ENCODE data around the gene TMEM183A.

TMEM183A gene

GRCh38 chr1:203051841-203052324, 44.7 kb downstream of the TMEM183A start:
- TF ChIP-seq EZH2 (IDR thresholded peaks at IDR 0.05) (no peak), POLR2AphosphoS5 (IDR thresholded peaks at IDR 0.05; ENCODE audit: borderline replicate concordance, low read depth, low read length) (no peak), FOXP2 (optimal IDR thresholded peaks at IDR 0.05; ENCODE audit: control extremely low read depth, extremely low read length, insufficient read depth) (no peak)
- Histone ChIP-seq H3K36me3 (ENCODE audit: insufficient read depth, low read length) (no peaks in the 10 kb centered on the region), H3K9ac (ENCODE audit: insufficient read length) (no peak overlapping the region), H3K27ac (no peak overlapping the region), H3K9me3 (ENCODE audit: low read depth, low read length) (no peaks in the 10 kb centered on the region), H3K4me3 (no peak overlapping the region)
- no peak for DNase-seq (ENCODE audit: low read depth, low spot score)

GRCh38 chr1:203052601-203053000, 45.4 kb downstream of the TMEM183A start:
- Histone ChIP-seq H3K4me3 (no peak overlapping the region), H3K36me3 (ENCODE audit: insufficient read depth, low read length) (no peaks in the 10 kb centered on the region), H3K27ac (no peak overlapping the region), H3K9me3 (ENCODE audit: low read depth, low read length) (no peaks in the 10 kb centered on the region), H3K9ac (ENCODE audit: insufficient read length) (no peak overlapping the region)
- no peak for DNase-seq (ENCODE audit: low read depth, low spot score)
- no peak for TF ChIP-seq FOXP2 (optimal IDR thresholded peaks at IDR 0.05; ENCODE audit: control extremely low read depth, extremely low read length, insufficient read depth)
- TF ChIP-seq POLR2AphosphoS5 (IDR thresholded peaks at IDR 0.05; ENCODE audit: borderline replicate concordance, low read depth, low read length) = no peak
- no peak for TF ChIP-seq EZH2 (IDR thresholded peaks at IDR 0.05)

- TF ChIP-seq EZH2 (IDR thresholded peaks at IDR 0.05) (no peak), FOXP2 (optimal IDR thresholded peaks at IDR 0.05; ENCODE audit: control extremely low read depth, extremely low read length, insufficient read depth) (no peak), POLR2AphosphoS5 (IDR thresholded peaks at IDR 0.05; ENCODE audit: borderline replicate concordance, low read depth, low read length) (no peak)
- no peak for DNase-seq (ENCODE audit: low read depth, low spot score)
- no peaks in the 10 kb centered on the region for H3K36me3 ChIP-seq (ENCODE audit: insufficient read depth, low read length)
Measured at GRCh38 chr1:203054184-203054583, 47.0 kb downstream of the TMEM183A start.

GRCh38 chr1:203054642-203055041, 47.5 kb downstream of the TMEM183A start:
- TF ChIP-seq FOXP2 (optimal IDR thresholded peaks at IDR 0.05; ENCODE audit: control extremely low read depth, extremely low read length, insufficient read depth) (no peak), EZH2 (IDR thresholded peaks at IDR 0.05) (no peak), POLR2AphosphoS5 (IDR thresholded peaks at IDR 0.05; ENCODE audit: borderline replicate concordance, low read depth, low read length) (no peak)
- Histone ChIP-seq H3K4me3 (no peak overlapping the region), H3K27ac (no peak overlapping the region), H3K9me3 (ENCODE audit: low read depth, low read length) (no peaks in the 10 kb centered on the region), H3K9ac (ENCODE audit: insufficient read length) (no peak overlapping the region), H3K36me3 (ENCODE audit: insufficient read depth, low read length) (no peaks in the 10 kb centered on the region)
- DNase-seq (ENCODE audit: low read depth, low spot score) = no peak

More at GRCh38 chr1:203054184-203054583, 47.0 kb downstream of the TMEM183A start:
- Histone ChIP-seq H3K4me3 (no peak overlapping the region), H3K27ac (no peak overlapping the region), H3K9ac (ENCODE audit: insufficient read length) (no peak overlapping the region), H3K9me3 (ENCODE audit: low read depth, low read length) (no peaks in the 10 kb centered on the region)

- DNase-seq (ENCODE audit: low read depth, low spot score) = no peak
- Histone ChIP-seq H3K9me3 (ENCODE audit: low read depth, low read length) (no peaks in the 10 kb centered on the region), H3K4me3 (no peak overlapping the region), H3K27ac (no peak overlapping the region), H3K9ac (ENCODE audit: insufficient read length) (no peak overlapping the region), H3K36me3 (ENCODE audit: insufficient read depth, low read length) (no peaks in the 10 kb centered on the region)
- no peak for TF ChIP-seq EZH2 (IDR thresholded peaks at IDR 0.05)
- no peak for TF ChIP-seq FOXP2 (optimal IDR thresholded peaks at IDR 0.05; ENCODE audit: control extremely low read depth, extremely low read length, insufficient read depth)
- no peak for TF ChIP-seq POLR2AphosphoS5 (IDR thresholded peaks at IDR 0.05; ENCODE audit: borderline replicate concordance, low read depth, low read length)
Measured at GRCh38 chr1:203055161-203055799, 48.1 kb downstream of the TMEM183A start.

GRCh38 chr1:203056012-203056411, 48.8 kb downstream of the TMEM183A start:
- Histone ChIP-seq H3K9me3 (ENCODE audit: low read depth, low read length) (no peaks in the 10 kb centered on the region), H3K9ac (ENCODE audit: insufficient read length) (no peak overlapping the region), H3K27ac (no peak overlapping the region), H3K4me3 (no peak overlapping the region), H3K36me3 (ENCODE audit: insufficient read depth, low read length) (no peaks in the 10 kb centered on the region)
- no peak for TF ChIP-seq POLR2AphosphoS5 (IDR thresholded peaks at IDR 0.05; ENCODE audit: borderline replicate concordance, low read depth, low read length)
- no peak for TF ChIP-seq EZH2 (IDR thresholded peaks at IDR 0.05)
- no peak for TF ChIP-seq FOXP2 (optimal IDR thresholded peaks at IDR 0.05; ENCODE audit: control extremely low read depth, extremely low read length, insufficient read depth)
- DNase-seq (ENCODE audit: low read depth, low spot score) = no peak

- TF ChIP-seq POLR2AphosphoS5 (IDR thresholded peaks at IDR 0.05; ENCODE audit: borderline replicate concordance, low read depth, low read length) = no peak
- no peak for TF ChIP-seq EZH2 (IDR thresholded peaks at IDR 0.05)
- no peak for TF ChIP-seq FOXP2 (optimal IDR thresholded peaks at IDR 0.05; ENCODE audit: control extremely low read depth, extremely low read length, insufficient read depth)
Measured at GRCh38 chr1:203056516-203056915, 49.3 kb downstream of the TMEM183A start.

GRCh38 chr1:203057911-203058675, 50.9 kb downstream of the TMEM183A start:
- Histone ChIP-seq H3K9ac (ENCODE audit: insufficient read length) (no peak overlapping the region), H3K36me3 (ENCODE audit: insufficient read depth, low read length) (no peaks in the 10 kb centered on the region), H3K27ac (no peak overlapping the region), H3K9me3 (ENCODE audit: low read depth, low read length) (no peaks in the 10 kb centered on the region), H3K4me3 (peak overlapping the region; percentile 39)
- TF ChIP-seq POLR2AphosphoS5 (IDR thresholded peaks at IDR 0.05; ENCODE audit: borderline replicate concordance, low read depth, low read length) (no peak), FOXP2 (optimal IDR thresholded peaks at IDR 0.05; ENCODE audit: control extremely low read depth, extremely low read length, insufficient read depth) (no peak), EZH2 (IDR thresholded peaks at IDR 0.05) (no peak)
- DNase-seq (ENCODE audit: low read depth, low spot score) = peak; percentile 37

More at GRCh38 chr1:203056516-203056915, 49.3 kb downstream of the TMEM183A start:
- Histone ChIP-seq H3K9ac (ENCODE audit: insufficient read length) (no peak overlapping the region), H3K36me3 (ENCODE audit: insufficient read depth, low read length) (no peaks in the 10 kb centered on the region), H3K4me3 (no peak overlapping the region), H3K9me3 (ENCODE audit: low read depth, low read length) (no peaks in the 10 kb centered on the region), H3K27ac (no peak overlapping the region)
- no peak for DNase-seq (ENCODE audit: low read depth, low spot score)

Measured in SK-N-MC (cell line).